HG02588 (cell line): ENCODE measurements around the gene VN1R4.
"Not testable (repeated sequence)": the region's sequence is repeated elsewhere in the genome, so short reads cannot be mapped to it uniquely, and the experiment has no call there.

Experiments used
- ATAC-seq: cut with Tn5 transposase; IDR thresholded peaks from one replicate; pipeline ENCODE4 v1.9.1; 2021; ENCODE audit warnings: mild to moderate bottlenecking, moderate library complexity; ENCODE audit not compliant: unreplicated experiment

Gene VN1R4, protein sequence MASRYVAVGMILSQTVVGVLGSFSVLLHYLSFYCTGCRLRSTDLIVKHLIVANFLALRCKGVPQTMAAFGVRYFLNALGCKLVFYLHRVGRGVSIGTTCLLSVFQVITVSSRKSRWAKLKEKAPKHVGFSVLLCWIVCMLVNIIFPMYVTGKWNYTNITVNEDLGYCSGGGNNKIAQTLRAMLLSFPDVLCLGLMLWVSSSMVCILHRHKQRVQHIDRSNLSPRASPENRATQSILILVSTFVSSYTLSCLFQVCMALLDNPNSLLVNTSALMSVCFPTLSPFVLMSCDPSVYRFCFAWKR

DNA sequence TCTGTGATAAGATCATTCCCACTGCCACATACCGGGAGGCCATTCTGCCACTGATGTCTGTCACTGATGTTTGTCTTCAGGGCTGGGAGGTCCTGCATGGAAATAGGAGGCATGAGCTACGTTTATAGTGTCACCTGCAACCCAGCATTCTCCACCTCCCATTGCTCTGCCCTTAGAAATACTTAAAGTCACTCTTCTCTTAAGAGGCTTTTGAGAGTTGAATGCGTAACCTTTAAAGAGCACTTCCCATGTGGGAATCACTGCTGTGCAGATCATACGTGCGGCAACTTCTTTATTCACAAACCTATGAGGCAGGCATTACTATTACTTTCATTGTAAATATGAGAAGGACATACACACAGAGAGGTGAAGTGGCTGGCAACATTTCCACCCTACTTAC is at the start of gene VN1R4:
TSS of gene VN1R4 (minus strand) at position 101 of the 400 bp plus-strand sequence. CDS start at position 43, 58 bp downstream.
- ATAC-seq, result not testable (repeated sequence)

DNA sequence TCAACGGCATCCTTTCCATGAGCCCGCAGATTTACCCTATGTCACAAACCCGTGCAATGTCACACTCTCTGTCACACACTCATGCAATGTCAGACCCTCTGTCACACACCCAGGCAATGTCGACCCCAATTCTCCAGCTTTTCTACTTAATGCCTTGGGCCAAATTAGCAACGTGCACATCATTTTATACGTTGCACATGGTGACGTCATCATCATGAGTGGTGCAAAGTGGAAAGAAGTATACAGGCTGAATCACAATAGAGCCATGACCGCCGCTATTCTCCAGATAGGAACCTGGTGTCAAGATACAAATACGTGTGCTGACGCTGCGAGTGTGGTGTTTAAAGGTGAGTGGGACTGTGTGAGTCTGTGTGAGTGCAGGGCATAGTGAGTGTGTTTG is 44.4 kb upstream of the VN1R4 start:
- ATAC-seq, result no peak

DNA sequence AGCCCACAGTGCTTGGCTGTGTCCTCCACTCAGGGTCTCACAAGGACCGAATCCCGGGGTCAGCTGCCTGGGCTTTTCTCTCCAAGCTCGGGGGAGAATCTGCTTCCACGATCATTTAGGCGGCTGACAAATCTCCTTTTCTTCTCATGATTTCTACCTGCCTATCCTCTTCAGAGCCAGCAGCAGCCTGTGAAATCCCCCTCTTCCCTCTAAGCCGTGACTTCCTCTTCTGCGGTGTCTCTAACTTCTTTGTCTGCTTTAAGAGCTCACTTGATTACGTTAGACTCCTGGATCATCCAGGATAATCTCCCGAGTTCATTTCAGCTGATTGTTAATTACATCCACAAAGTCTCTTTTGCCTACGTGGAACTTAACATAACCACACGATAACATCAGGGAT is 43.5 kb upstream of the VN1R4 start:
- ATAC-seq, result no peak

DNA sequence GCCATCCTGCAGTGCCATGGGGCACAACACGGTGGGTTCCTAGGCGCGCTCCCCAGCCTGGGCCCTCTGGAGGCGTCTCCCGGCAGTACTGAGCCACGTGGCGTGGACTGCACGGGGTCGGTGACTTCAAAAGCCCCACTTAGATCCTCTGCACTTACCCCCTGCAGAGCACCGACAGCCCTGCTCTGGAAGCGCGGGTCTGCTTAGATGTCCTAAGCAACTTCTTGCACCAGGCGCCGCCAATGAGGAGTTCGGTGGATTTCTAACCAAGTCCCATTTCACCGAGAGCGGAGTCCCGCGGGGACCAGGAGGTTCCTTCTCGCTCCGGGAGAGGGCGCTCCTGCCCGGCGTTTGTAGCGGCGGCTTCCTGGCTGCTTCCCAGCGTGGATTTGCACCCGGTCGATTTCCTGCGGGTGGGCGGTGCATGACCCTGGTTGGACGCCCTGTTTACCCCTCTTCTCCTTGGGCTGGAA is 40.9 kb upstream of the VN1R4 start:
- no peak for ATAC-seq

DNA sequence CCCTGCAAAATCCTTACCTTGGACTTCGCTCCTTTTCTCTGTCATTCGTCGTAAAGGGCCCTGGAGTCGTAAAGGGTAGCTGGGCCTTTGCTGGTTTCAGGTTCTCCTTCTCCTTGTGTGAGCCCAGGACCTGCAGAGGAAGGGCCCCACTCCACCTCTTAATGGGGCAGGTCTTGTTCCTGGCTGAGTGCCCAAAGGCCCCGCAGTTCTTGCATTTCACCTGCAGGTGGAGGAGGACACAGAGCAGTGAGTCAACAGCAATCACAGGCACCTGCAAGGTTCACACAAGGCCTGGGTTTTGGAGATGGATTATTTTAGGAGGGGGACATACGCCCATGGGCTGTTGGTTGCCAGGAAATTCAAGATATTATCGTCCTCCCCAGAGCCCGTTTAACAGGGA is 33.8 kb upstream of the VN1R4 start:
- not testable (repeated sequence) for ATAC-seq

DNA sequence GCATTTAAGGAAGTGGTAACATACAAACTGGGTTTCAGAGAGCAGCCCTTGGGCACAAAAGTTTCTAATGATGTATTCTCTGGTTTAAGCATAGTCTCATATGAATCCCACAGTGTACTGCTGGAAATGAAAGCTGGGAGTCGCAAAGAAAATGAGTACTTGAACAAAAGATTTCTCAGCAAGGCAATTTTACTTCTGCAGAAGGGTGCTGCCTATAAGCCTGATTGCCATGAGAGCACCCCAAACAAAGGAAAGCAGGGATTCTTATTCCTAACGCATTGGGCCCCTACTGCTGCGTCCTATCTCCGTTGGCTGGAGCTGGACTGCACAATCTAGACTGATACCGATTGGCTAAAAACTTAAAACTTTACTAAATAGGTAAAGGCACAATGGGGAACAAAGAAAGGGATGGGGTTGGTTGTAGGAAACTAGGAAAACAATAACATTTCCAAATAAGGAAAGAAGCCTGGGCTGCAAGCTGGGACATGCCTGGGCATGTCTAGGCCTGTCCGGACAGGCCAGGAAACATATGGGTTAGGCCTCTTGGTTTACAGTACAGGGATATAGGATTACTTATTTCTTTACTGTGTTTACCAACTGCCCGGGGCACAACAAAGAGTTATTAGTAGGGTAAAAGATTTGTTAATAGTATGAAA is 27.4 kb upstream of the VN1R4 start:
- no peak for ATAC-seq

DNA sequence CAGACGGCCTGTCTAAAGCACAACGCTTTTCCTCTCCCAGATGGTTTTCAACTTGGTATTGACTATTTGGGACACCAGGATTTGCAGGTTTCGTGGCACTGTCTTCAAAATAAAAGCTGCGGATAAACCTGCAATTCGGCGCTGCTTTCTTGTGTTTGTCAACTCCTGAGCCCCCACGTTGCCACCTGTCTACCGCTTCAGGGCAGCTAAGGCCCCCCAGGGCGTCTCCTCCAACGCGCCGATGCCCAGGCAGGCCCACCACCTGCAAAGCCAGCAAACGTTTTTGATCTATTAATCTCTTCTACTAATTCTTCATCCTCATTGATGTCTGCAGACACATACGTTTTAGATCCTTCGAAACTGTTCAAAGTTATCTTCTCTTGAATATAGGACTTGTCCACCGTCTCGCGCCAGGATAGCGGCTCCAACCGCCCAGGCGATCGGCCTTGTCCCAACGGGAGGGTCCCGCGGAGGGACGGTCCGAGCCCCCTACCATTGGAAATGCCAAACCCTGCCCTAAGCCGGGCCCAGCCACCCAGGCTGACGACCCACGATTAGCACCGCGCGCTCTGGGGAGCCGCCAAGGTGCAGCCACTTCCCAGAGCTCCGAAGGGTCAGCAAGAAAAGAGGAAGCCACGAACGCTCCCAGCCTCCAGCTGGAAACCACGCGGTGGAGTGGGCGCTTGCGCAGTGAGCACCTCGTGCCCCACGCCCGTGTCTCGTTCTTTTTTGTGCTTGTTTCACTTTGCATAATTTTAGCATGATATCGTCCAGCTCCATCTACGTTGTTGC is 23.4 kb upstream of the VN1R4 start:
- no peak for ATAC-seq

DNA sequence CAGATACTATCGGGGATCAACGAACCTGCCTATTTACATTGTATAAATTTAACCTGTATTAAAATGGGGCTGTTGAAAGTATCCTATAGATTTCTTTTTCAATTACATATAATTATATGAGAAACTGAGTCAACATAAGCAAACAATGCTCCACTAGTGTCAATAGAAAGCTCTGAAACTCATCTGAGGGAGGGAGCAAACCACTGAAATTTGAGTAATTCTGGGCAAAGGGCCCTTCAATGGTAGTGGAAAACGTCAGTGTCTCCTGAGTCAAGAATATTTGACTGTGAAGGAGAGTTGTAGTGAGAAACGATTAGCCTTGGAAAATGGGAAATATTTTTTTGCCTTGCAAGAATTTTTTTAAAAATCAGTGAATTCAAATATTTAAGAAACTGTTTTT is 17.6 kb upstream of the VN1R4 start:
- ATAC-seq, result no peak

DNA sequence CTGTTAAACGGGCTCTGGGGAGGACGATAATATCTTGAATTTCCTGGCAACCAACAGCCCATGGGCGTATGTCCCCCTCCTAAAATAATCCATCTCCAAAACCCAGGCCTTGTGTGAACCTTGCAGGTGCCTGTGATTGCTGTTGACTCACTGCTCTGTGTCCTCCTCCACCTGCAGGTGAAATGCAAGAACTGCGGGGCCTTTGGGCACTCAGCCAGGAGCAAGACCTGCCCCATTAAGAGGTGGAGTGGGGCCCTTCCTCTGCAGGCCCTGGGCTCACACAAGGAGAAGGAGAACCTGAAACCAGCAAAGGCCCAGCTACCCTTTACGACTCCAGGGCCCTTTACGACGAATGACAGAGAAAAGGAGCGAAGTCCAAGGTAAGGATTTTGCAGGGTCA is 14.4 kb upstream of the VN1R4 start:
- ATAC-seq, result not testable (repeated sequence)

DNA sequence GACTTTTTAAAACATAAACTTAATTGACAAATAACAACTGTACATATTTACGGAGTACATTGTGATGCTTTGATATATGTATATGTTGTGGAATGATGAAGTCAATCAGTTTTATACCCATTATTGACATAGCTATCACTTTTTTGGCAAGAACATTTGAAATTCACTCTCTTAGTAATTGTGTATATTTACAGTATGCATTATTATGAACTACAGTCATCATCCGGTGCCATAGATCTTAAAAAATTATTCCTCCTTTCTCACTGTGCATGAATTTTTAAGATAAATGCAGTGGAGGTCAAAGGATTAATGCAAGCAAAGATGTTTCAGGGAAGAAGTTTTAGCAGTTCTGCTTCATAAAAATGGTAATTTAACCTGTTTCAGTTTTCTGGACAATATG is 8.0 kb upstream of the VN1R4 start:
- no peak for ATAC-seq

DNA sequence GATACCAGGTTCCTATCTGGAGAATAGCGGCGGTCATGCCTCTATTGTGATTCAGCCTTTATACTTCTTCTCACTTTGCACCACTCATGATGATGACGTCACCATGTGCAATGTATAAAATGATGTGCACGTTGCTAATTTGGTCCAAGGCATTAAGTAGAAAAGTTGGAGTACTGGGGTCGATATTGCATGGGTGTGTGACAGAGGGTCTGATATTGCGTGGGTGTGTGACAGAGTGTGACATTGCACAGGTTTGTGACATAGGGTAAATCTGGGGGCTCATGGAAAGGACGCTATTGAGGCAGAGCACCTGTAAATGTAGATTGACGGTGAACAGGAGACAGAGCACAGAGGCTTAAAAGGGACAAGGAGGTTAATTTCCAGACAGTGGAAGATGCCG is 4.5 kb upstream of the VN1R4 start:
- ATAC-seq, result no peak

DNA sequence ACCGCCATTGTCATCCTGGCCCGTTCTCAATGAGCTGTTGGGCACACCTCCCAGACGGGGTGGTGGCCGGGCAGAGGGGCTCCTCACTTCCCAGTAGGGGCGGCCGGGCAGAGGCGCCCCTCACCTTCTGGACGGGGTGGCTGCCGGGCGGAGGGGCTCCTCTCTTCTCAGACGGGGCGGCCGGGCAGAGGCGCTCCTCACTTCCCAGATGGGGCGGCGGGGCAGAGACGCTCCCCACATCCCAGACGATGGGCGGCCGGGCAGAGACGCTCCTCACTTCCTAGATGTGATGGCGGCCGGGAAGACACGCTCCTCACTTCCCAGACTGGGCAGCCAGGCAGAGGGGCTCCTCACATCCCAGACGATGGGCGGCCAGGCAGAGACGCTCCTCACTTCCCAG is 2.3 kb upstream of the VN1R4 start:
- ATAC-seq, result not testable (repeated sequence)

DNA sequence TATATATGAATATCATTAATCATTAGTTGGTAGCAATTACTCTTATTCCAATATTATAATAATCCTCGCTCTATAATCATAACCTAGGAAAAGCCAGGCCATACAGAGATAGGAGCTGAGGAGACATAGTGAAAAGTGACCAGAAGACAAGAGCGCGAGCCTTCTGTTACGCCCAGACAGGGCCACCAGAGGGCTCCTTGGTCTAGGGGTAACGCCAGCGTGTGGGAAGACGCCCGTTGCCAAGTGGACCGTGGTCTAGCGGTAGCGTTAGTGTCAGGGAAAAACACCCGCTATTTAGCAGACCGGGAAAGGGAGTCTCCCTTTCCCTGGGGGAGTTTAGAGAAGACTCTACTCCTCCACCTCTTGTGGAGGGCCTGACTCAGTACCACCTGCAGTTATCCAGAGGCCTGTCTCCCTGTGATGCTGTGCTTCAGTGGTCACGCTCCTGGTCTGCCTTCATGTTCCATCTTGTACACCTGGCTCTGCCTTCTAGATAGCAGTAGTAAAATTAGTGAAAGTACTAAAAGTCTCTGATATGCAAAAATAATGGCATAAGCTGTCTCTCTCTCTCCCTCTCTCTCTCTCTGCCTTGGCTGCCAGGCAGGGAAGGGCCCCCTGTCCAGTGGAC is 9.7 kb downstream of the VN1R4 start, which contains the start of gene VN1R2:
TSS of gene VN1R2 (plus strand) at position 578 of the 628 bp plus-strand sequence. CDS start 84 bp downstream, outside the sequence.
- not testable (repeated sequence) for ATAC-seq

DNA sequence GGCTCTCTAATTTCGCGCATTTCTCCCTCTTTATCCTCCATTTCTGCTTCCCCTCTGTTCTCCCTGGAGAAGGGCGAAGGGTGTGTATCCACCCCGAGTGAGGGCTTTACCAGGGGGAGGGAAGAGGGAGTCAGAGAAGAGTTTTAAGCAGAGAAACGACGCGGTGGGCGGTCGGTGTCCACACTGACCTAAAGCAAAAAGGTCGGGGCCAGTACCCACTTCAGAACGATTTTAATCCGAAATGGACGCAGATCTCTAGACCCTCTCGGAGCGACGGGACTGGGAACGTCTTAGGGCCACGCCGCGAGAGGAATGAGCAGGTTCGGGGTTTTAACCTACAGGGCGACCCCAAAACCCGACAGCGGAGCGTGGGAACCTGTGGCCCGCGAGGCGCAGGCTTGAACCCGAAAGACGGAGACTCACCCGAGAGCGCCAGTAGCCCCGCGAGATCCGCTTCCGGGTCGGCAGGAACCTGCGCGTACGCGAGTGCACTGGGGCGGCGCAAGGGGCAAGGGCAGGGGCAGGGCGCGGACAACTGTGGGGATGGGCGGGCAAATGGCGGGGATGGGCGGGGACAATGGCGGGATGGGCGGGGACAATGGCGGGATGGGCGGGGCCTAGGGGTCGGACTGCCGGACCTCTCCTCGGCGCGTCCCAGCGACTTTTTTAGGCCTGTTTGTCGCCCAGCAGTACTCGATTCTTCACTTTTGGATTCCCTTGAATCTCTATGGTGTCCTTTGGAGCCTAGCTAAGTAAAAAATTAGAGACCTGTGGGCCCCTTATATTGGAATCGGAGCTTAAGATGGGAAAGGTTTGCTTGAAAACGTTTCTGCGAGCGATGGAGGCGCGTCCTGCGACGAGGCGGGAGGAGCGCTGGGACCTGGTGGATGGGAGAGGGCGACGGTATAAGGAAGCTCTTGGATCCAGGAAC is 12.8 kb downstream of the VN1R4 start, which contains the start of gene ZNF677:
TSS of gene ZNF677 (minus strand) at position 463 of the 931 bp plus-strand sequence. CDS start 3,323 bp downstream, outside the sequence.
- ATAC-seq, result no peak

DNA sequence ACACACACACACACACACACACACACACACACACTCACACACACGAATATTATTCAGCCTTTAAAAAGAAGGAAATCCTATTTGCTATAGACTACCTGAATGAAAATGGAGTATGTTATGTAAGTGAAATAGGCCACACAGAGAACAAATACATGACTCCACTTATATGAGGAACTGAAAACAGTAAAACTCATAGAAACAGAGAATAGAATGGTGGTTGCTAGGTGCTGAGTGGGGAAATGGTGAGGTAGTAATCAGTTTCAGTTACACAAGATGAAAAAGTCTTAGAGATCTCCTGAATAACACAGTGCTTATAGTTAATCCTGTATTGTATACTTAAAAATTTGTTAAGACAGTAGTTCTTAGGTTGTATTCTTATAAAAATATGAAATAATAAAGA is 21.0 kb downstream of the VN1R4 start:
- ATAC-seq, result no peak

DNA sequence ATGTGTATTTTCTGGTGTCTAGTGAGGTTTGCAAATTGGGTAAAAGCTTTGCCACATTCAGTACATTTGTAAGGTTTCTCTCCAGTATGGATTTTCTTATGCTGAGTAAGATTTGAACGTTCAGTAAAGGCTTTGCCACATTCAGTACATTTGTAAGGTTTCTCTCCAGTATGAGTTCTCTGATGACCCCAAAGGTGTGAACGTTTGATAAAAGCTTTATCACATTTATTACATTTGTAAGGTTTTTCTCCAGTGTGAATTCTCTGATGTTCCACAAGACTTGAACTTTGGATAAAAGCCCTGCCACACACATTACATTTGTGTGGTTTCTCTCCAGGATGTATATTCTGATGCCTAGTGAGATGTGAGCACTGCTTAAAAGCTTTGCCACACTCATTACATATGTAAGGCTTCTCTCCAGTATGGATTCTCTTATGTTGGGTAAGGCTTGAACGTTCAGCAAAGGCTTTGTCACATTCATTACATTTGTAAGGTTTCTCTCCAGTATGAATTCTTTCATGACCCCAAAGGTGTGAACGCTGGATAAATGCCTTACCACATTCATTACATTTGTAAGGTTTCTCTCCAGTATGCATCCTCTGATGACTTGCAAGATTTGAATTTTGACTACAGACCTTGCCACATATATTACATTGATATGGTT is 30.3 kb downstream of the VN1R4 start:
- no peak for ATAC-seq

DNA sequence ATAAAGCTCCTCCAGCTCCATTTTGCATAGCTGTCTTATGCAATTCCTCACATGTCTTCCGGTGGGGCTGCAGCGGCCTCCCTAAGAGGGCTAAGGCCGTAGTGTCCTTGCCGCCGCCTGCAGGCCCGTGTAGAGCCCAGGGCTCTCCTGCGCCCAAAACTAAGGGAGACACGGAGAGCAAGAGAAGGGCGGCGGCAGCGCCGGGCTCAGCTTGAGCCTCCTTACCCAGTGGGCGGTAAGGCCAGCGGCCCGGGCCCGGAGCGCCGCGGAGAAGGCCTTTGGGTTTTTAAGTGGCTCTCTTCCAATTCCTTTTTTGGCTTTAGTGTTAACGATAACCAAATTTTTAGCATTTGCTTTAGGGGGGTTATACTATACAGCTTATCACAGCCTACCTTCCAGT is 42.9 kb downstream of the VN1R4 start:
- ATAC-seq, result no peak

DNA sequence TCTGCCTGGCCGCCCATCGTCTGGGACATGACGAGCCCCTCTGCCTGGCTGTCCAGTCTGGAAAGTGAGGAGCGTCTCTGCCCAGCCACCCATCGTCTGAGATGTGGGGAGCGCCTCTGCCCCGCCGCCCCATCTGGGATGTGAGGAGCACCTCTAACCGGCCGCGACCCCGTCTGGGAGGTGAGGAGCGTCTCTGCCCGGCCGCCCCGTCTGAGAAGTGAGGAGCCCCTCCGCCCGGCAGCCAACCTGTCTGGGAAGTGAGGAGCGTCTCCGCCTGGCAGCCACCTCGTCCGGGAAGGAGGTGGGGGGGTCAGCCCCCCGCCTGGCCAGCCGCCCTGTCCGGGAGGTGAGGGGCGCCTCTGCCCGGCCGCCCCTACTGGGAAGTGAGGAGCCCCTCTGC is 44.8 kb downstream of the VN1R4 start:
- not testable (repeated sequence) for ATAC-seq
